Measurements from ENCODE around the gene PIBF1. TPM values are rescaled to one million over a fixed set of nuclear protein-coding genes. Genes with fewer than 3 reads are reported as not detected.

The PIBF1 gene
- total and polyA plus RNA-seq, 2 of the 4 experiments (the other 2 are of a cell fraction): 5.1 to 13.3 TPM

- Histone ChIP-seq H3K18ac (ENCODE audit: low read depth, low read length) (no peak overlapping the region), H3K23ac (ENCODE audit: low read depth, low read length) (no peak overlapping the region), H3K79me1 (ENCODE audit: low read depth in 1 of 2, low read length in 2 of 2) (peaks cover 18 to 30% of the 10 kb centered on the region in 2 experiments), H3K27ac (ENCODE audit: insufficient read depth, low read length) (no peak overlapping the region), H4K8ac (ENCODE audit: low read depth in 2 of 2, low read length in 2 of 2) (no peak overlapping the region), H3K4me1 (ENCODE audit: control insufficient read depth, insufficient read depth, low read length) (peaks cover 5% of the 10 kb centered on the region), H3K4ac (ENCODE audit: low read depth, low read length) (peak overlapping the region; percentile 29), H2BK15ac (ENCODE audit: low read depth, low read length) (no peak overlapping the region; the same call in 2 of the 3 replicates), H3K9me3 (ENCODE audit: control insufficient read depth, insufficient read depth, low read length) (no peaks in the 10 kb centered on the region), H3K4me3 (ENCODE audit: insufficient read depth, low read depth, low read length) (no peak overlapping the region), H3K36me3 (ENCODE audit: control insufficient read depth, insufficient read depth, low read length) (peaks cover 5% of the 10 kb centered on the region), H3K14ac (replicated peaks; ENCODE audit: low read depth, low read length) (no peak overlapping the region), H2BK20ac (ENCODE audit: low read depth, low read length) (peak overlapping the region; percentile 41; the same call in 1 of the 2 replicates), H3K56ac (ENCODE audit: extremely low read depth, insufficient read depth, low read length) (no peak overlapping the region), H3K9me1 (ENCODE audit: insufficient read depth, low read length) (no peaks in the 10 kb centered on the region), H2AK9ac (replicated peaks; ENCODE audit: low read depth, low read length, poor library complexity) (no peak overlapping the region), H4K91ac (ENCODE audit: insufficient read depth, low read depth, low read length) (peak overlapping the region; percentile 4; the same call in 1 of the 2 replicates), H4K5ac (ENCODE audit: low read depth, low read length) (no peak overlapping the region), H2BK120ac (ENCODE audit: low read depth, low read length) (no peak overlapping the region), H2AFZ (replicated peaks; ENCODE audit: low read length, poor library complexity) (no peak overlapping the region), H3K27me3 (ENCODE audit: control insufficient read depth, insufficient read depth, low read length) (no peaks in the 10 kb centered on the region), H3K9ac (ENCODE audit: low read depth, low read length) (no peak overlapping the region), H2AK5ac (ENCODE audit: low read depth, low read length) (no peak overlapping the region), H3K4me2 (ENCODE audit: low read depth, low read length) (no peak overlapping the region), H4K20me1 (ENCODE audit: insufficient read depth, low read length) (no peaks in the 10 kb centered on the region), H2BK5ac (ENCODE audit: low read depth, low read length, poor library complexity, severe bottlenecking) (no peak overlapping the region)
- TF ChIP-seq MAFK (IDR thresholded peaks at IDR 0.05; ENCODE audit: low read depth, low read length): no peak
- TF ChIP-seq CEBPB (IDR thresholded peaks at IDR 0.05; ENCODE audit: low read depth, low read length): no peak
- TF ChIP-seq ELK1 (IDR thresholded peaks at IDR 0.05; ENCODE audit: borderline replicate concordance, low read depth, low read length): no peak
- no peak for TF ChIP-seq MAZ (IDR thresholded peaks at IDR 0.05; ENCODE audit: borderline replicate concordance, low read depth, low read length)
- no peak for TF ChIP-seq RCOR1 (IDR thresholded peaks at IDR 0.05; ENCODE audit: insufficient replicate concordance, low read length)
- TF ChIP-seq NFE2L2 (IDR thresholded peaks at IDR 0.05; ENCODE audit: low read depth, low read length): no peak
- no peak for TF ChIP-seq CTCF (conservative IDR thresholded peaks at IDR 0.05; ENCODE audit: low read depth, low read length)
- TF ChIP-seq RAD21 (IDR thresholded peaks at IDR 0.05; ENCODE audit: low read length): no peak
- no peak for TF ChIP-seq SMC3 (IDR thresholded peaks at IDR 0.05; ENCODE audit: low read depth, low read length)
- TF ChIP-seq RFX5 (IDR thresholded peaks at IDR 0.05; ENCODE audit: low read depth, low read length): no peak
- TF ChIP-seq BHLHE40 (IDR thresholded peaks at IDR 0.05; ENCODE audit: low read depth, low read length): no peak
- no peak for TF ChIP-seq USF2 (IDR thresholded peaks at IDR 0.05; ENCODE audit: low read depth, low read length)
- no peak for TF ChIP-seq FOS (IDR thresholded peaks at IDR 0.05; ENCODE audit: low read depth, low read length)
- no TSS peak for BruUV-seq (replicated peaks)
- WGBS, 2 experiments (ENCODE audit: extremely low coverage in 2 of 2, insufficient read length in 1 of 2): 76% methylated on average over 4 of the region's 9 CpGs; no CpG with 5 or more reads in 1 of the 2 experiments
- intact Hi-C loops (cut with micrococcal nuclease) (loop anchor here (5.0 kb wide), 1 partner anchor 75 kb away; no protein-coding TSS in a partner anchor), in situ Hi-C loops (cut with MboI; ENCODE audit: low sequenced_read_pairs) (no loop called here), dilution Hi-C loops (cut with HindIII; ENCODE audit: low sequenced_read_pairs, unreplicated experiment) (no loop called here)
- DNase-seq (no peak), ATAC-seq (ENCODE audit: low read depth) (no peak)
- ChIA-PET POLR2A (ENCODE audit: unreplicated experiment) (no interaction called here), CTCF (no interaction called here)
These were observed 279.9 kb downstream of the PIBF1 start for GRCh38 chr13:73061876-73062275.

All from IMR-90 (cell line).